ENCODE measurements around the gene EDDM3A.
"Not testable (repeated sequence)": the region's sequence is repeated elsewhere in the genome, so short reads cannot be mapped to it uniquely, and the experiment has no call there.

Gene EDDM3A

DNA sequence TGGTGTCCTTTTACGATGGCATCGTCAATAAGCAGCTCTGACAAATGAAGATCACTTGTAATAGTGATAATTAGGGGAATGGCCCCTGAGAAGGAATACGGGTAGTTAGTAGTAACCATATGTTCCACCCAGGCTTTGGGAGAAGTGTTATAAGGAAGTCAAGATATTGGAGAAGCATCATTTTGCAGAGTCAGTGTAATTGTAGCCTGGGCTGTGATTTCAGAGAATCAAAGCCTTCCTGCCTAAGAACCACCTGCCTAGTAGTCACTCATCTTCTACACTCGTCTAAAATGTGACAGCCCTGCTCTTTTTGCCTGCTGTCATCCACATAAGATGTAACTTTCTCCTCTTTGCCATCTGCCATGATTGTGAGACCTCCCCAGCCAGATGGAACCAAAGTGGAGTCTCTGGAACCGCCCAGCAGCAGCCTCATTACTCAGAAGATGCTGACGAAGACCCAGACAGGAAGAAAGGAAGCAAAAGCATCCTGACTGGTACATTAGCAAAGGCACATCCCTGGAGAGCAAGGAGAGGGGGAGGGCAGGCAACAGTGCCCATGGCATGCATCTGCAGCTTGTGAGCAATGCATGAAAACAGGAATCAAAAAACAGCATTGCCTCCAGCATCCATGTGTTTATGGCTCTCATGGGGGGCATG, 12.6 kb upstream of the EDDM3A start:
- H3K4me3 ChIP-seq (ENCODE audit: insufficient read depth, low read depth, low read length), result no peak overlapping the region
- H3K9me3 ChIP-seq (ENCODE audit: control insufficient read depth, low read length), result no peaks in the 10 kb centered on the region
- no peaks in the 10 kb centered on the region for H3K36me3 ChIP-seq (ENCODE audit: control insufficient read depth, insufficient read depth, low read length)
- H3K27ac ChIP-seq (ENCODE audit: insufficient read depth, low read depth, low read length, poor library complexity, severe bottlenecking), result no peak overlapping the region
- H3K27me3 ChIP-seq (ENCODE audit: control insufficient read depth, insufficient read depth, low read length, poor library complexity, severe bottlenecking), result no peaks in the 10 kb centered on the region
- no peaks in the 10 kb centered on the region for H3K4me1 ChIP-seq (ENCODE audit: control insufficient read depth, insufficient read depth, low read length)
- WGBS, 2 experiments, result 68 to 72% methylated on average over 6 of the region's 6 CpGs

DNA sequence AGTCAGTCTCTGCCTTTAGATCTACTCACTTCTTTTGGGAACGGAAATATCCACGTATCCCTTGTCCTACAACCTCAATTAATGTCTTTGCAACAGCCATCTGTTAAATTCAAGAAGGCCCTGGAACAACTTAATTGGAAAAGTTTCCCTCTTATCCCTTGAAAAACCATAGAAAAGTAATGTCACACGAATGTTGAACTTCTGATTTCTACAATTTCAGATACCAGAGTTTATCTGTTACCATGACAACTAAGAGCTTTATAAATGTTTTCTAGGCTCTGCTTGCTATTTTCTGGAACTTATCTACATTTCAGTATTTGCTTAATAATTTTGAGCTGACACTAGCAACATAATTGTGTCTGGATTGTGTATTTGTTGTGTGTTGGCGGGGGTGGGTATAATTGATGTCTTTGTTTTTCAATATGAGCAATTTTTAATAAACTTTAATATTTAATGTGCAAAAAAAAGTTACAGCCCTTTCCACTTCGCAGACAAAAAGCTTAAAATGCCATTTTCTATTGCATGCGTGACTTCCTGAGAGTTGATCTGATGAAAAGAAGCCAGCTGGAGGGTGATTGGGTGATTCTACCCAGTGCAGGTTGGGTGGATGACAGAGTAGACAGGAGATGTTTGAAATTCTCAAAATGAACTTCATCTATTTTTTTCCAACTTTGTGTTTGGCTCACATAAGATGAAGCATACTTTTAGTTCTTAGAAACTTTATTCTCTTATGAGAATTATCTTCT, 11.8 kb upstream of the EDDM3A start:
- Histone ChIP-seq H3K27ac (ENCODE audit: insufficient read depth, low read depth, low read length, poor library complexity, severe bottlenecking) (no peak overlapping the region), H3K4me1 (ENCODE audit: control insufficient read depth, insufficient read depth, low read length) (no peaks in the 10 kb centered on the region), H3K9me3 (ENCODE audit: control insufficient read depth, low read length) (no peaks in the 10 kb centered on the region), H3K4me3 (ENCODE audit: insufficient read depth, low read depth, low read length) (no peak overlapping the region), H3K27me3 (ENCODE audit: control insufficient read depth, insufficient read depth, low read length, poor library complexity, severe bottlenecking) (no peaks in the 10 kb centered on the region), H3K36me3 (ENCODE audit: control insufficient read depth, insufficient read depth, low read length) (no peaks in the 10 kb centered on the region)
- 76% methylated on average over 5 of the region's 6 CpGs for WGBS, 2 experiments

DNA sequence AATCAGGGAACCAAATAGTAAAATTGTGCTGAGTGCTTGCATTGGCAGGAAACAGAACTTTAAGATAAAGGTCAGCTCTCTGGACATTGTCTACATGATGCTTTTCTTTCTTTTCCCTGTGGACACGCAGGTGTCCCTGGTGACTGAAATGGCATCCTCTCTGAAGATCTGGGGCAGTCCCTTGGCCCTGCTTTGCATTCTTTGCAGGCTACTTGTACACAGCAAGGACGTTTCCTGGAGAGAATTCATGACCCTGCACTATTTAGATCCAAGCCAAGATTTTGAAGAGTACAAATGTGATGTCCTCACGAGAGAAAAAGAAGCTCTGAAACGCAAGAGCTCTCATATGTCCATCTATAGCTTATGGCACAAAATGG, 11.3 kb upstream of the EDDM3A start:
- no peaks in the 10 kb centered on the region for H3K9me3 ChIP-seq (ENCODE audit: control insufficient read depth, low read length)
- no peaks in the 10 kb centered on the region for H3K4me1 ChIP-seq (ENCODE audit: control insufficient read depth, insufficient read depth, low read length)
- WGBS, 2 experiments, result 63% methylated on average over 4 of the region's 4 CpGs
- no peak overlapping the region for H3K4me3 ChIP-seq (ENCODE audit: insufficient read depth, low read depth, low read length)
- no peak overlapping the region for H3K27ac ChIP-seq (ENCODE audit: insufficient read depth, low read depth, low read length, poor library complexity, severe bottlenecking)
- H3K36me3 ChIP-seq (ENCODE audit: control insufficient read depth, insufficient read depth, low read length), result no peaks in the 10 kb centered on the region
- H3K27me3 ChIP-seq (ENCODE audit: control insufficient read depth, insufficient read depth, low read length, poor library complexity, severe bottlenecking), result no peaks in the 10 kb centered on the region

GRCh38 chr14:20738292-20738691, 7.4 kb upstream of the EDDM3A start:
- not testable (repeated sequence) for H3K9me3 ChIP-seq (ENCODE audit: control insufficient read depth, low read length); H3K36me3 ChIP-seq (ENCODE audit: control insufficient read depth, insufficient read depth, low read length); H3K4me3 ChIP-seq (ENCODE audit: insufficient read depth, low read depth, low read length); H3K27ac ChIP-seq (ENCODE audit: insufficient read depth, low read depth, low read length, poor library complexity, severe bottlenecking); H3K4me1 ChIP-seq (ENCODE audit: control insufficient read depth, insufficient read depth, low read length); H3K27me3 ChIP-seq (ENCODE audit: control insufficient read depth, insufficient read depth, low read length, poor library complexity, severe bottlenecking)
- 84 to 93% methylated on average over 7 of the region's 7 CpGs for WGBS, 2 experiments

- H3K4me3 ChIP-seq (ENCODE audit: insufficient read depth, low read depth, low read length), result no peak overlapping the region
- 90 to 98% methylated on average over 4 of the region's 4 CpGs for WGBS, 2 experiments
- no peaks in the 10 kb centered on the region for H3K27me3 ChIP-seq (ENCODE audit: control insufficient read depth, insufficient read depth, low read length, poor library complexity, severe bottlenecking)
- H3K27ac ChIP-seq (ENCODE audit: insufficient read depth, low read depth, low read length, poor library complexity, severe bottlenecking), result no peak overlapping the region
- no peaks in the 10 kb centered on the region for H3K4me1 ChIP-seq (ENCODE audit: control insufficient read depth, insufficient read depth, low read length)
- no peaks in the 10 kb centered on the region for H3K36me3 ChIP-seq (ENCODE audit: control insufficient read depth, insufficient read depth, low read length)
- H3K9me3 ChIP-seq (ENCODE audit: control insufficient read depth, low read length), result no peaks in the 10 kb centered on the region
These were observed 3.6 kb upstream of the EDDM3A start for GRCh38 chr14:20742132-20742531.

GRCh38 chr14:20743556-20743955, 2.1 kb upstream of the EDDM3A start:
- 97 to 100% methylated on average over 1 to 2 of the region's 2 CpGs for WGBS, 2 experiments
- H3K27me3 ChIP-seq (ENCODE audit: control insufficient read depth, insufficient read depth, low read length, poor library complexity, severe bottlenecking), result no peaks in the 10 kb centered on the region

DNA sequence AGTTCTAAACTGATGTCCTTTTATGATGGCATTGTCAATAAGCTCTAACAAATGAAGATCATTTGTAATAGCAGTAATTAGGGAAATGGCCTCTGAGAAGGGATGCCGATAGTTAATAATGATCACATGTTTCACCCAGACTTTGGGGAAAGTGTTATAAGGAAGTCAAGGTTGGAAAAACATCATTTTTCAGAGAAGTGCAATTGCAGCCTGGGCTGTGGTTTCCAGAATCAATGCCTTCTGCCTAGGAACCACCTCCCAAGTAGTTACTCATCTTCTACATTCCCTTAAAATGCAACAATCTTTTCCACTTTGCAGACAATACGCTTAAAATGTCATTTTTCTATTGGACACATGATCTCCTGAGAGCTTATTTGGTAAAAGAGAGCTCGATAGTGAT, 879 bp downstream of the EDDM3A start:
- no peaks in the 10 kb centered on the region for H3K9me3 ChIP-seq (ENCODE audit: control insufficient read depth, low read length)
- no peak overlapping the region for H3K27ac ChIP-seq (ENCODE audit: insufficient read depth, low read depth, low read length, poor library complexity, severe bottlenecking)
- H3K36me3 ChIP-seq (ENCODE audit: control insufficient read depth, insufficient read depth, low read length), result no peaks in the 10 kb centered on the region
- no peaks in the 10 kb centered on the region for H3K27me3 ChIP-seq (ENCODE audit: control insufficient read depth, insufficient read depth, low read length, poor library complexity, severe bottlenecking)
- H3K4me3 ChIP-seq (ENCODE audit: insufficient read depth, low read depth, low read length), result no peak overlapping the region
- H3K4me1 ChIP-seq (ENCODE audit: control insufficient read depth, insufficient read depth, low read length), result no peaks in the 10 kb centered on the region
- 97% methylated on average over 3 of the region's 3 CpGs for WGBS, 2 experiments

More at GRCh38 chr14:20743556-20743955, 2.1 kb upstream of the EDDM3A start:
- no peak overlapping the region for H3K27ac ChIP-seq (ENCODE audit: insufficient read depth, low read depth, low read length, poor library complexity, severe bottlenecking)
- H3K4me3 ChIP-seq (ENCODE audit: insufficient read depth, low read depth, low read length), result no peak overlapping the region
- H3K4me1 ChIP-seq (ENCODE audit: control insufficient read depth, insufficient read depth, low read length), result no peaks in the 10 kb centered on the region
- no peaks in the 10 kb centered on the region for H3K36me3 ChIP-seq (ENCODE audit: control insufficient read depth, insufficient read depth, low read length)
- H3K9me3 ChIP-seq (ENCODE audit: control insufficient read depth, low read length), result no peaks in the 10 kb centered on the region

DNA sequence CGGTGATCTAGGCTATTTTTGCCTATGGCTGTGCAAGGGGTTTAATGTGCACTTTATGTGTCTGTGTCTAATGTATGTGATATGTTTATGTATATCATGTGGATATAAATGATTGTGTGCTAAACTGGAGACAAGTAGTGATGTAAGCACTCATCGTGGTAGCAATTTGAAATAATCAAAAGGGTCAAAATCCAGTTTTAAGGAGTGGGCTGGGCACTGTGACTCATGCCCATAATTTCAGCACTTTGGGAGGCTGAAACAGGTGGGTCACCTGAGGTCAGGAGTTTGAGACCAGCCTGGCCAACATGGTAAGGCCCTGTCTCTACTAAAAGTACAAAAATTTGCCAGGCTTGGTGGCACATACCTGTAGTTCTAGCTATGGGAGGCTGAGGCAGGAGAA, 2.8 kb downstream of the EDDM3A start:
- H3K27ac ChIP-seq (ENCODE audit: insufficient read depth, low read depth, low read length, poor library complexity, severe bottlenecking), result no peak overlapping the region
- no peak overlapping the region for H3K4me3 ChIP-seq (ENCODE audit: insufficient read depth, low read depth, low read length)
- no peaks in the 10 kb centered on the region for H3K36me3 ChIP-seq (ENCODE audit: control insufficient read depth, insufficient read depth, low read length)
- H3K27me3 ChIP-seq (ENCODE audit: control insufficient read depth, insufficient read depth, low read length, poor library complexity, severe bottlenecking), result no peaks in the 10 kb centered on the region
- no peaks in the 10 kb centered on the region for H3K9me3 ChIP-seq (ENCODE audit: control insufficient read depth, low read length)
- WGBS, 2 experiments, result 94 to 96% methylated on average over 2 of the region's 2 CpGs
- no peaks in the 10 kb centered on the region for H3K4me1 ChIP-seq (ENCODE audit: control insufficient read depth, insufficient read depth, low read length)

- H3K27ac ChIP-seq (ENCODE audit: insufficient read depth, low read depth, low read length, poor library complexity, severe bottlenecking), result no peak overlapping the region
- H3K36me3 ChIP-seq (ENCODE audit: control insufficient read depth, insufficient read depth, low read length), result no peaks in the 10 kb centered on the region
- H3K4me1 ChIP-seq (ENCODE audit: control insufficient read depth, insufficient read depth, low read length), result no peaks in the 10 kb centered on the region
- no peak overlapping the region for H3K4me3 ChIP-seq (ENCODE audit: insufficient read depth, low read depth, low read length)
- no peaks in the 10 kb centered on the region for H3K27me3 ChIP-seq (ENCODE audit: control insufficient read depth, insufficient read depth, low read length, poor library complexity, severe bottlenecking)
- H3K9me3 ChIP-seq (ENCODE audit: control insufficient read depth, low read length), result no peaks in the 10 kb centered on the region
- WGBS, 2 experiments, result 90 to 95% methylated on average over 1 of the region's 1 CpG
These were observed 4.5 kb downstream of the EDDM3A start for GRCh38 chr14:20750194-20750593.

- no peaks in the 10 kb centered on the region for H3K9me3 ChIP-seq (ENCODE audit: control insufficient read depth, low read length)
- H3K4me3 ChIP-seq (ENCODE audit: insufficient read depth, low read depth, low read length), result no peak overlapping the region
- 94 to 95% methylated on average over 5 of the region's 5 CpGs for WGBS, 2 experiments
- H3K27ac ChIP-seq (ENCODE audit: insufficient read depth, low read depth, low read length, poor library complexity, severe bottlenecking), result no peak overlapping the region
- H3K4me1 ChIP-seq (ENCODE audit: control insufficient read depth, insufficient read depth, low read length), result no peaks in the 10 kb centered on the region
- no peaks in the 10 kb centered on the region for H3K27me3 ChIP-seq (ENCODE audit: control insufficient read depth, insufficient read depth, low read length, poor library complexity, severe bottlenecking)
- H3K36me3 ChIP-seq (ENCODE audit: control insufficient read depth, insufficient read depth, low read length), result no peaks in the 10 kb centered on the region
These were observed 6.4 kb downstream of the EDDM3A start for GRCh38 chr14:20751963-20752562.
